Right ventricle myocardium superior (tissue), 1 donor: ENCODE measurements around the gene SMIM17. TPM values are rescaled to one million over a fixed set of nuclear protein-coding genes. Genes with fewer than 3 reads are reported as not detected.

ENCODE experiments used
- ATAC-seq: fragments of 200-7000 bp; cut with Tn5 transposase; one replicate; pipeline ENCODE4 v1.9.1; 2020; ENCODE audit warnings: mild to moderate bottlenecking; ENCODE audit not compliant: poor library complexity
- DNase-seq: peaks from one replicate; pipeline ENCODE4 v3.0.0-alpha.2; 2020
- intact Hi-C: fragments of 100-400 bp; cut with DNase I; formaldehyde crosslinking; loops from one replicate; pipeline ENCODE4 v1.11.2; 2022
- total RNA-seq: library from RNA; stranded (reverse); fragmentation: NEBNext Ultra II Directional; extraction: Animal tissue kit (Norgen Biotek cat#: 25700); gene quantifications from one replicate; pipeline ENCODE4 v1.2.1, GENCODE V29; 2021
- donor health status: DM: no; HTN: yes; CAD: no; lungs with severe emphysema.

SMIM17 gene
- total RNA-seq, 1 donor from 2014 or later = not detected

GRCh38 chr19:56692206-56692895, 49.4 kb downstream of the SMIM17 start:
- no peak for DNase-seq
- ATAC-seq = peak; percentile 60
- intact Hi-C loops = no loop called here

- ATAC-seq (no peak), DNase-seq (no peak)
Observed at GRCh38 chr19:56699552-56699951, 56.6 kb downstream of the SMIM17 start.

DNA sequence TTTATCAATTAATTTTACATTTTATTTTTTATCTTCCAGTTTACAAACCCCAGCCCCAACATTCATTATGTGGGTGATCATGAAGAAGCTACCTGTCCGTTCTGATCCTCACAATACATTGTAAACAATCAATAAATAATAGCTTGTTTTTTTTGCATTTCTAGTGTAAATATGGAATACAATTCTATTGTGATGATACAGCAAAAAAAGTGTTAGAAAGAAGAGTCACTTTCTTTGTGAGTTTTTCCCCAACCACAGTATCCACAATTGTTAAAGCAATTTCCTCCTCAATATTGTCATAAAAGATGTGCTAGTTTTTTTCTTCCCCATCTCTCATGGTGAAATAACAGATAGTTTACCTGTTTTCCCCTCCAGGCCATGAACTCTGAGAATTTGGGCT, 58.9 kb downstream of the SMIM17 start:
- DNase-seq = no peak
- ATAC-seq = no peak
- intact Hi-C loops = no loop called here

More at GRCh38 chr19:56699552-56699951, 56.6 kb downstream of the SMIM17 start:
- intact Hi-C loops = no loop called here

DNA sequence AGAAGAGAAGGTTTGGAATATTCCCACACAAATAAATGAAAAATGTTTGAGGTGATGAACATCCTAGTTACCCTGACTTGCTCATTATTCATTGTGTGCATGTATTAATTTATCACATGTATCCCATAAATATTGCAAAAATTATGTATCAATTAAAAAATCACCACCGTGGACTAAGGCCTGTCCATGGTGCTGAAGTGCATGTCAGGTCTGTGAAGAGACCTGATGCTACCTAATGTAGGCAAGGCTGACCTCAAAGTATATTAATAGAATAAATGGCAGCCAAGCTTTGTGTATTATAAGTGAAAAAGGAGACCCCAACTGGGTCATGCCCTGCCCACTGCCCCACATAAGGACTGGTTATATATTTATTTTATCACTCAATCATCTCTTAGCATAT, 63.0 kb downstream of the SMIM17 start:
- DNase-seq = no peak

More for the DNA sequence above, 63.0 kb downstream of the SMIM17 start:
- intact Hi-C loops = no loop called here
- no peak for ATAC-seq

Other genes with a start within 250 kb of the SMIM17 start
- 3.8 TPM for gene ZNF582, start 249.6 kb upstream of the SMIM17 start, total RNA-seq
- 6.1 TPM for gene ZNF583, start 238.8 kb upstream of the SMIM17 start, total RNA-seq
- gene ZNF667, start 165.8 kb upstream of the SMIM17 start, total RNA-seq = 5.0 TPM
- gene ZNF471, start 135.3 kb upstream of the SMIM17 start, total RNA-seq = 6.2 TPM
- 5.9 TPM for gene ZFP28, start 104.2 kb upstream of the SMIM17 start, total RNA-seq
- gene ZNF470, start 75.7 kb upstream of the SMIM17 start, total RNA-seq = 2.6 TPM
- 6.6 TPM for gene ZNF71, start 47.9 kb upstream of the SMIM17 start, total RNA-seq
- gene ZNF835, start 28.6 kb downstream of the SMIM17 start, total RNA-seq = 5.6 TPM
- gene PEG3, start 197.6 kb downstream of the SMIM17 start, total RNA-seq = 7.1 TPM
- not detected for gene ZIM2, start 197.6 kb downstream of the SMIM17 start, total RNA-seq